Hematopoietic multipotent progenitor cell treated with erythropoietin and hydrocortisone succinate and interleukin-3 and kit ligand, for 4 days (in vitro differentiated cells): ENCODE measurements around the gene ZNF524.
A peak's percentile ranks its signal among the peaks of the same experiment; 100 is the strongest.

Experiments used
- DNase-seq: peaks from one replicate; pipeline ENCODE4 v3.0.0-alpha.2; 2015

The ZNF524 gene

GRCh38 chr19:55603115-55603514 is 3.0 kb downstream of the ZNF524 start:
- DNase-seq, result no peak

- DNase-seq, result peak; percentile 46
These were observed 3.6 kb downstream of the ZNF524 start for GRCh38 chr19:55603581-55604292.

- DNase-seq, result peak; percentile 99
These were observed 5.1 kb downstream of the ZNF524 start for GRCh38 chr19:55605207-55605636.

DNA sequence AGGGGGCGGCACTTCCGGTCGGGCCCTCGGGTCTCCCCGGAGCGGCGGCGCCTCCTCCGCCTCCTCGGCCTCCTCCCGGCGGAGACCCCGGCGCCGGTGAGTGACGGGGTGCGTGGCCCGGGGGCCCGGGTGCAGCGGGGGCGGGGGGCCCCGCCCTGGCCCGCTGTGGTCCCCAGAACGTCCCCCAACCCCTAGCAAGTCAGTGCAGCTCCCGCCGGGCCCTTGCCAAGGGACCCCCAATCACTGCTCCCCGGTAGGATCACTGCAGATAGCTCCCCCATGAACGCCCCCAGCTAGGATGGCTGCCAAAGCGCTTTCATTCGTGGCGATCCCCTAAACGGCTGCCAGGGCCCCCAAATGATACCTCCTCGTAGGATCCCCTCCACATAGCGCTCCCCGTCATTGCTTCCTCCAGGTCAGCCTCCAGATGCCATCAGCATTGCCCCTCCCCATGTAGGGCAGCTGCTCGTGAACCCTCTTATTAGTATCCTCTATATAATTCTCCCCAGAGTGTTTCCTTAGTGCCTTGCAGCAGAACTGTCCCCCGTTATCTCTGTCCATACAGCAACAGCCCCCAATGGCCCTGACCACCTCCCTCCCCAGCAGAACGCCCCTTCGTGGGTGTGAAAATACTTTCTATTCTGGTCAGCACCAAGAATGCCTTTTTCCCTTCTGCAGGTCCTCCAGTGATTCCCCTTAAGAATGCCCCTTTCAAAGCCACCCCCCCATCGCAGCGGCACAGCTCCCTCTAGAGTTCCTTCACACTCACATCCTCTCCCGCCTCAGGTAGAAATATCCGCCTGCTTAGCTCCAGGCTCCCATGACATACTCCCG is 5.8 kb downstream of the ZNF524 start, which contains the start of gene ZNF865:
Gene ZNF865, plus strand, starts transcription at position 11 of the 834 bp plus-strand sequence. CDS start 7,972 bp downstream, outside the sequence.
- DNase-seq, result peak; percentile 93

DNA sequence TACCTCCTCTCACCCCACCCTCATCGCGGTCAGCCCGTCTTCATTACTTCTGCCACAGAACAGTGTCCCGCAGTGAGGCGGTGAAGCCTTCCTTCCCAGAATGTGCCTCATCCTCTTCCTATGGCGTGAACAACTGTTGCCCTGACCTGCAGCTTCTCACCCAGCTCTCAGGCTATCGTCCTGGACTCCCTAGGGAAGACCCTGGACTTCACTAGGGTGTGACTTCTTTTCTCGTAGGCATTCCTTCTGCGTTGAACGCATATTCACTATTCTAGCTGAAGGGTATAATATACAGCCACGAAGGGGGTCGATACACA is 6.3 kb downstream of the ZNF524 start:
- no peak for DNase-seq

DNA sequence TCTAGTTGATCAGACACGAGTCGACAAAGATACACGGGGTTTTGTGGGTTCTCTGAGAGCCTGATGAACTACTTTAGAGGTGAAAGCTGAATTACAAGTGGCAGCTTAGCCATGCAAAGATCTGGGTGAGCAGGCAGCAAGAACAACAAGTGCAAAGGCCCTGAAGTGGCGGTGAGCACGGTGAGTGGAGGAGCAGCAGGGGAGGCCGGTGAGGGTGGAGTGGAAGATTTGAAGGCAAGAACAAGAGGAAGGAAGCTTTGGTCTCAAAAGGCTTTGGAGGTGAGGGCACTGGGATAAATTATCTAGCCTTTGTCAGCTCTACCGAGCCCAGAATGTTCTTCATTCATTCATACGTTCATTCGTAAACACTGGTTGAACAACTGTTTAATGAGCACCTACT is 6.7 kb downstream of the ZNF524 start:
- DNase-seq, result no peak

GRCh38 chr19:55609326-55609725 is 9.2 kb downstream of the ZNF524 start:
- DNase-seq, result no peak

- no peak for DNase-seq
These were observed 11.4 kb downstream of the ZNF524 start for GRCh38 chr19:55611300-55611982.

DNA sequence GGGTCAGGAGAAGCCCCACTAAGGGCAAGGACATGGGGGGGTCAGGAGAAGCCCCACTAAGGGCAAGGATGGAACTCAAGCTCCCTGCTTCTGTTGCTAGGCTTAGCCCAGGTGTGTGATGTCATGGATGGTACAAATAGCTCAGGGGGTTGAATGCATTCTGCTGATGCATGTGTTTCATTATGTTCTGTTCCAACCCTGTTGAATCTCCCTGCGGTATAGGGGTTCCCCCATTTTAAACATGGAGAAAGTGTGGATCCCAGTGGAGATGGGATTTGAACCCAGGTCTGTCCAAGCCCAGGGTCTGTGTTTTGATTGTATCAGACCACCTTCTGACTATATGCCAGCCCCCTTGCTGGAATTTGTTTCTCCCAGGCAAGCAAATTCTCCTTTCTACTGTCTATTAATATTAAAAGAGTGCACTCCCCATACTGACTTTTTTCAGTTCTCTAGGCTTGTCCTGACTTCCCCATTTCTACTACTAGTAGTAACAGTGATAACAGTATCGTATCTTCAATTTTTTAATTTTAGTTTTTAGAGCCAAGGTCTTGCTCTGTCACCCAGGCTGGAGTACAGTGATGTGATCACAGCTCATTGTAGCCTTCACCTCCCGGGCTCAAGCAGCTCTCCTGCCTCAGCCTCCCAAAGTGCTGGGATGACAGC is 12.0 kb downstream of the ZNF524 start:
- DNase-seq, result no peak

DNA sequence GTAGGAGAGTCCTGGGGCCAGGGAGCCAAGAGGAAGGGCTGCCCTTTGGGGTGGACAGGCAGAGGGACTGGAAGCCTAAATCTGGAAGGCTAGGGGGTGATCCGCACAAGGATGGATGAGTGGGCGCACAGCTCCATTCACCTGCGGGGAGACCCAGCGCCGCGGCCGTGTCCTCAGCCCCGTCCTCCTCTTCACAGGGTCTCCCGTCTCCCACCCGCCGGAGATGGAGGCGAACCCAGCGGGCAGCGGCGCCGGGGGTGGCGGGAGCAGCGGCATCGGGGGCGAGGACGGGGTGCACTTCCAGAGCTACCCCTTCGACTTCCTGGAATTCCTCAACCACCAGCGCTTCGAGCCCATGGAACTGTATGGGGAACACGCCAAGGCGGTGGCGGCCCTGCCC is 13.3 kb downstream of the ZNF524 start:
- no peak for DNase-seq

DNA sequence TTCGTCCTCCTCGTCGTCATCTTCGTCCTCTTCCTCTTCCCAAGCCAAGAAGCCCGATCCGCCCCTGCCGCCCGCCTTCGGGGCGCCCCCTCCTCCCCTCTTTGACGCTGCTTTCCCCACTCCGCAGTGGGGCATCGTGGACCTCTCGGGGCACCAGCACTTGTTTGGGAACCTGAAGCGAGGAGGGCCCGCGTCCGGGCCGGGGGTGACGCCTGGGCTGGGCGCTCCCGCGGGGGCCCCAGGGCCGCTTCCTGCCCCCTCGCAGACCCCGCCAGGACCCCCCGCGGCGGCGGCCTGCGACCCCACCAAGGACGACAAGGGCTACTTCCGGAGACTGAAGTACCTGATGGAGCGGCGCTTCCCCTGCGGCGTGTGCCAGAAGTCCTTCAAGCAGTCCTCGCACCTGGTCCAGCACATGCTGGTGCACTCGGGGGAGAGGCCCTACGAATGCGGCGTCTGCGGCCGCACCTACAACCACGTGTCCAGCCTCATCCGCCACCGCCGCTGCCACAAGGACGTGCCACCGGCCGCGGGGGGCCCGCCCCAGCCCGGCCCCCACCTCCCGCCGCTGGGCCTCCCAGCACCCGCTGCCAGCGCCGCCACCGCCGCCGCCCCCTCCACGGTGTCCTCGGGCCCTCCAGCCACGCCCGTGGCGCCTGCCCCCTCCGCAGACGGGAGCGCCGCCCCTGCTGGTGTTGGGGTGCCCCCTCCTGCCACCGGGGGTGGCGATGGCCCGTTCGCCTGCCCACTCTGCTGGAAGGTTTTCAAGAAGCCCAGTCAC is 14.0 kb downstream of the ZNF524 start:
- DNase-seq, result no peak

DNA sequence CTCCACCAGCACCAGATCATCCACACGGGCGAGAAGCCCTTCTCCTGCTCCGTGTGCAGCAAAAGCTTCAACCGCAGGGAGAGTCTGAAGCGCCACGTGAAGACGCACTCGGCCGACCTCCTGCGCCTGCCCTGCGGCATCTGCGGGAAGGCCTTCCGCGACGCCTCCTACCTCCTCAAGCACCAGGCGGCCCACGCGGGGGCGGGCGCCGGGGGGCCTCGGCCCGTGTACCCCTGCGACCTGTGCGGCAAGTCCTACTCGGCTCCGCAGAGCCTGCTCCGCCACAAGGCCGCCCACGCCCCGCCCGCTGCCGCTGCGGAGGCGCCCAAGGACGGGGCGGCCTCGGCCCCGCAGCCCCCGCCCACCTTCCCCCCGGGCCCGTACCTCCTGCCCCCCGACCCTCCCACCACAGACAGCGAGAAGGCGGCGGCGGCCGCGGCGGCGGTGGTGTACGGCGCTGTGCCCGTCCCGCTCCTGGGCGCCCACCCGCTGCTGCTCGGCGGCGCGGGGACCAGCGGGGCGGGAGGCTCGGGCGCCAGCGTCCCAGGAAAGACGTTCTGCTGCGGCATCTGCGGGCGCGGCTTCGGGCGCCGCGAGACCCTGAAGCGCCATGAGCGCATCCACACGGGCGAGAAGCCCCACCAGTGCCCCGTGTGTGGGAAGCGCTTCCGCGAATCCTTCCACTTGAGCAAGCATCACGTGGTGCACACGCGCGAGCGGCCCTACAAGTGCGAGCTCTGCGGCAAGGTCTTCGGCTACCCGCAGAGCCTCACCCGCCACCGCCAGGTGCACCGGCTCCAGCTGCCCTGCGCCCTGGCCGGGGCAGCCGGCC is 14.8 kb downstream of the ZNF524 start:
- DNase-seq, result no peak

DNA sequence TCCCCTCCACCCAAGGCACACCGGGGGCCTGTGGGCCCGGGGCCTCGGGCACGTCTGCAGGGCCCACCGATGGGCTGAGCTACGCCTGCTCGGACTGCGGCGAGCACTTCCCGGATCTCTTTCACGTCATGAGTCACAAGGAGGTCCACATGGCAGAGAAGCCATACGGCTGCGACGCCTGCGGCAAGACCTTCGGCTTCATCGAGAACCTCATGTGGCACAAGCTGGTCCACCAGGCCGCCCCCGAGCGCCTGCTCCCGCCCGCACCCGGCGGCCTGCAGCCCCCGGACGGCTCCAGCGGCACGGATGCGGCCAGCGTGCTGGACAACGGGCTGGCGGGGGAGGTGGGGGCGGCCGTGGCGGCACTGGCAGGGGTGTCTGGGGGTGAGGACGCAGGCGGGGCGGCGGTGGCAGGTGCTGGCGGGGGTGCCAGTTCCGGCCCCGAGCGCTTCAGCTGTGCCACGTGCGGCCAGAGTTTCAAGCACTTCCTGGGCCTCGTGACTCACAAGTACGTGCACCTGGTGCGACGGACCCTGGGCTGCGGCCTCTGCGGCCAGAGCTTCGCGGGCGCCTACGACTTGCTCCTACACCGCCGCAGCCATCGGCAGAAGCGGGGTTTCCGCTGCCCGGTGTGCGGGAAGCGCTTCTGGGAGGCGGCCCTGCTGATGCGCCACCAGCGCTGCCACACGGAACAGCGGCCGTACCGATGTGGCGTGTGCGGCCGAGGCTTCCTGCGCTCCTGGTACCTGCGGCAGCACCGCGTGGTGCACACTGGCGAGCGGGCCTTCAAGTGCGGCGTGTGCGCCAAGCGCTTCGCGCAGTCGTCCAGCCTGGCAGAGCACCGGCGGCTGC is 15.7 kb downstream of the ZNF524 start:
- no peak for DNase-seq

GRCh38 chr19:55616395-55616875 is 16.3 kb downstream of the ZNF524 start:
- DNase-seq, result no peak

GRCh38 chr19:55617426-55617825 is 17.3 kb downstream of the ZNF524 start:
- no peak for DNase-seq

- no peak for DNase-seq
These were observed 18.3 kb downstream of the ZNF524 start for GRCh38 chr19:55618426-55618825.

DNA sequence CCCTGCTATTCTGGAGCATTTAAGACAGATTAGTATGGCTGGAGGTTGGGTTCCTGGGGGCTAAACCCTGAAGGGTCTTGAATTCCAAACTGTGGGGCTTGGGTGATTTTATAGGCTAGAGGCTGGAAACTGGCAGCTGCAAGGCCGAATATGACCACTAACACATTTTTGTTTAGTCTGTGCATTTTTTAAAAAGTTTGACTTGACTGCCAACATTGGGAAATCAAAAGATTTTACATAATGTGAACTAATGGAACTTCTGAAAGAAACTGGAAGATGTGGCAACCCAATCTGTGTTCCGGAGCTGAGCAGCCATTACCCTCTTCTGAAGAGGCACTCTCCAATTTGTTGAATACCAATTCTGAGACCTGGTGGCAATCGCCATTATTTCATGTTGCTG is 19.2 kb downstream of the ZNF524 start:
- DNase-seq, result no peak

GRCh38 chr19:55620410-55621204 is 20.5 kb downstream of the ZNF524 start:
- peak; percentile 88 for DNase-seq

DNA sequence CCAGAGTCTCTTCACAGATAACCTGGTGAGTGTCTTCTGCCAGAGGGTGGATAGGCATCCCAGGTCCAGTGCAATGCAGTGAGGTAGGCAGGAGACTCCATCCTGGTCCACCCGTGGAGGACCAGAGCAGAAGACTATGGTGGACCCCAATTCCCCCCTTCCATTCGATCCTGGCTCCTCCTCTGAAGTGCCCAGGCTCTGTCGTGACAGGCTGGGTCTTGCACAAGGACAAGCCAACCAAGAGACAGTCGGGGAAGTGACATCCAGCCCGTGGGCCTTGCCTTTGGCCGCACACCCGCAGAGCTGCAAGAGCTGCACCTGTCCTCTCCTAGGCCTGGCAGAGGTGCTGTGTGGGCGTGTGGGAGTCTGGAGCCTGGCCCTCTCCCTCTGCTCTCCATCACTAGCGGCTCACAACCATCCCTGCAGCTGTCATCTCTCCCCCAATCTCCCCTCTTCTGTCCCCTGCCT is 21.2 kb downstream of the ZNF524 start:
- DNase-seq, result no peak
